NCI-H748 (cell line): Measurements from ENCODE around the gene EXD2.
A peak's percentile ranks its signal among the peaks of the same experiment; 100 is the strongest.
"Not testable (repeated sequence)": the region's sequence is repeated elsewhere in the genome, so short reads cannot be mapped to it uniquely, and the experiment has no call there.

Experiments used
- DNase-seq: peaks from one replicate; lab custom pipeline; 2025; ENCODE audit not compliant: unreplicated experiment; lab: John Stamatoyannopoulos, UW

The EXD2 gene

GRCh38 chr14:69191340-69192111 is at the start of gene EXD2:
EXD2 (plus strand) TSS chr14:69191498; CDS start chr14:69209471, 17,973 bp downstream.
- DNase-seq = peak; percentile 98

- DNase-seq = no peak
Measured at GRCh38 chr14:69141550-69141949, 49.7 kb upstream of the EXD2 start.

- DNase-seq = no peak
Measured at GRCh38 chr14:69142101-69142500, 49.2 kb upstream of the EXD2 start.

- no peak for DNase-seq
Measured at GRCh38 chr14:69149461-69150244, 41.6 kb upstream of the EXD2 start.

GRCh38 chr14:69151458-69152180 is 39.7 kb upstream of the EXD2 start:
- peak; percentile 81 for DNase-seq

GRCh38 chr14:69152181-69152901 is 39.0 kb upstream of the EXD2 start:
- DNase-seq = peak; percentile 67

- DNase-seq = no peak
Measured at GRCh38 chr14:69152902-69153151, 38.5 kb upstream of the EXD2 start, which contains the start of gene DCAF5. DCAF5 (minus strand) TSS chr14:69153119; CDS start chr14:69152978, 141 bp downstream.

- DNase-seq = peak; percentile 95
Measured at GRCh38 chr14:69153152-69153872, 38.0 kb upstream of the EXD2 start.

- peak; percentile 44 for DNase-seq
Measured at GRCh38 chr14:69153873-69154270, 37.4 kb upstream of the EXD2 start.

GRCh38 chr14:69154779-69155178 is 36.5 kb upstream of the EXD2 start:
- peak; percentile 18 for DNase-seq

- DNase-seq = no peak
Measured at GRCh38 chr14:69156224-69156623, 35.1 kb upstream of the EXD2 start.

- DNase-seq = no peak
Measured at GRCh38 chr14:69161590-69161989, 29.7 kb upstream of the EXD2 start.

GRCh38 chr14:69165787-69166186 is 25.5 kb upstream of the EXD2 start:
- not testable (repeated sequence) for DNase-seq

GRCh38 chr14:69170839-69171238 is 20.5 kb upstream of the EXD2 start:
- no peak for DNase-seq

GRCh38 chr14:69171569-69171968 is 19.7 kb upstream of the EXD2 start:
- DNase-seq = peak; percentile 29

GRCh38 chr14:69175130-69175529 is 16.2 kb upstream of the EXD2 start:
- no peak for DNase-seq

GRCh38 chr14:69181491-69181890 is 9.8 kb upstream of the EXD2 start:
- no peak for DNase-seq

GRCh38 chr14:69182580-69182979 is 8.7 kb upstream of the EXD2 start:
- DNase-seq = not testable (repeated sequence)

- DNase-seq = no peak
Measured at GRCh38 chr14:69183735-69184134, 7.6 kb upstream of the EXD2 start.

- DNase-seq = no peak
Measured at GRCh38 chr14:69190191-69190590, 1.1 kb upstream of the EXD2 start.
